ENCODE measurements around the gene ZEB2.

Gene ZEB2

GRCh38 chr2:144414324-144414845 is 105.5 kb downstream of the ZEB2 start:
- DNase-seq, result no peak

DNA sequence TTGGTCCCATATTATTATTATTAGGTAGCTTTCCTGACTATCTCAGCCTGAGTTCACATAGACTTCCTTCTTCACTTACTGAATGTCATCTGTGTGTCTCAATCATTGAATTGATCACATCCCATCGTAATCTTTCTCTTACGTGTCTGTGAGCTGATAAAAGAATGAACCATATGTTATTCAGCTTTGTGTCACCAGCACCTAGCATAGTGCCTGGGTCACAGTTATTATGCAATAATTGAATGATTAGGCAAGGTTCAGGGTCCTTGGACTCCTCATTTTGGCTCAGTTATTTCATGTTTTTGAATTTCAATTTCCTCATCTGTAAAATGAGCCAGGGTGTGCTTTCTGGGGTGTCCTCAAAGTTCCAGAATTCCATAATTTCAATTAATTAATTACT is 107.2 kb downstream of the ZEB2 start:
- no peak for DNase-seq

DNA sequence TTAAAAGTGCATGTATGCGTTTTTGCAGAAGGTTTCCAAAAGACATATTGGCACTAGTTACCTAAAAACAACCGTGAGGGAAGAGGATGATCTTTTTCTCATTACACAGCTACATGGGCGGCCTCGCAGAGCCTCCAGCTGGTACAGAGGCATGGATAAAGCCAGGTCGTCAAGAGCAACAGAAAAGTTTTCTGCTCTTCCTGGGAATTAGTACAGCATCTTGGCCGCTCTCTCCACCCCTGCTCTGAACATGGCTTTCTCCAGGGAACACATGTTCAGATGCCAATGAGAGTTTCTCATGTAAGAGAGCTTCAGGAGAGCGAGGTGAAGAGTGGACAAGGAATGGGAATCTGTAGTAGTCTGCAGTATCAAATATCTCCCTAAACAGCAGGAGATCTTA is 108.4 kb downstream of the ZEB2 start:
- no peak for DNase-seq

DNA sequence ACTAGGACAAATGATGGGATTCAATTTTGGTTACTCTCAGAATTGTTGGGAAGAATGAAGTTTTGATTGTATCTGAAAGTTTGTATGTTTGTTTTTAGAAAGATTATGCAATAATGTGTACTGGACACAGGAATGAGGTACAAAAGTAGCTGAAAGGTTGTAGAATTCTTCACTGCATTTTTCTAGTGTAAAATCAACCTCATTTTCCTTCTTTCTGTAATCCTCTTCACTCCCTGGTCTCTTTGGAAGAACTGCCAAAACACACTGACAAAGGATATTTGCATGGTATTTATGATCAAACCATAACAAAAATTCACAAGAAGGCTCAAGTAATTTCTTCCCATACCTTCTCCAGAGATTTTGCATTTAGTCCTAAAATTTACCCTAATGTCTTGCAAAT is 110.7 kb downstream of the ZEB2 start:
- no peak for DNase-seq

DNA sequence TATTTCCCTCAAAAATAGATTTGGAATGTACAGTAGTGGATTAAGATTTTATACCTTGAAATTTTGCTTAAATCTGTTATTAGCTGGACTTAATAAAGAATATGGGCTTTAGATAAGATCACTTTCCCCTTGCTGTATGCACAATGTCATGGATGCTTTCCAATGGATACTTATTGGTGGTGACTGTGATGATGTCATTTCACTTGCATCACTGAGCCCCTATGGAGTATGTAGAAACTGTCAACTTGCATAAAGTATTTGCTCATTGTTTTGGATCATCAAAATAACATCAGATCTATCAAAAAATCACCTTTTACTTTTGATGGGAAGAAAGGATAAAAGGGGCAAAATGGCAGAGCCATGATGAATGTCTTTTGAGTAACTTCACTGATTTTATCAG is 112.7 kb downstream of the ZEB2 start:
- no peak for DNase-seq

- no peak for DNase-seq
These were observed 113.7 kb downstream of the ZEB2 start for GRCh38 chr2:144405982-144406788.

DNA sequence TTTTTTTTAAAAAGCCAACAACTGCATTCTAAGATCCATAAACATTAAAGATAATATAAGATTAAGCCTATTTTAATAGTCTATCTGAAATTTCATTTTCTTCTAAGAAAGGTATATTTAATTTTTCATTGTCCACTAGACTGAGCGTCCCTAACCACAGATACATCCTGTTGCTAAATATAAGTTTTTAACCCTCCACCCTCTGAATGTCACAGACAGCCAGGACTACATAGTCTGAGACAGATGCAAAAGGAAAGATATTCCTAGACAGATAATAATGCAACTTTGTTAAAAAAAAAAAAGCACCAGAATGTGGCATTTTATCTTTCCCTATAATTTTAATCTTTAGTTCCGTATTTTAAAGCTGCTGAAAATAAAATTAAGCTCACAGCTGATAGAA is 114.6 kb downstream of the ZEB2 start:
- no peak for DNase-seq

- DNase-seq, result no peak
These were observed 115.2 kb downstream of the ZEB2 start for GRCh38 chr2:144404586-144405314.

GRCh38 chr2:144403933-144404332 is 116.0 kb downstream of the ZEB2 start:
- no peak for DNase-seq

DNA sequence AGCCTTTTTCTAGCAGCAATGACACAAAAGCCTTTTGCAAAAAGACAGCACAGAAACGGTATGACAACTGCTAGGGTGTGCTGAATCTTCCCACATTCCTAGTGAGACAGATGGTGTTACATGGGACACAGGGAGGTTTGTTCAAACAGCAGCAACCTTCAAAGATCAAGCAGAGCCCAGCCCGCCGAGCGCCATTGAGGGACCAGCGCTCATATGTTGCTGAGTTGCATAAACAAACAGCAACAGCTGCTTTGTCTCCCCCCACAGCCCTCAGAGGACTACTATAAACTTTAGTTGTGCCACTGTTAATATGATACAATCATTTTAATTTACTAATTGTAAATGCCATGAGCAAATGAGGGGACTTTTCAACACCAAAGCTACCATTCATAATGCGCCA is 117.7 kb downstream of the ZEB2 start:
- no peak for DNase-seq

- DNase-seq, result no peak
These were observed 118.9 kb downstream of the ZEB2 start for GRCh38 chr2:144401036-144401435.

DNA sequence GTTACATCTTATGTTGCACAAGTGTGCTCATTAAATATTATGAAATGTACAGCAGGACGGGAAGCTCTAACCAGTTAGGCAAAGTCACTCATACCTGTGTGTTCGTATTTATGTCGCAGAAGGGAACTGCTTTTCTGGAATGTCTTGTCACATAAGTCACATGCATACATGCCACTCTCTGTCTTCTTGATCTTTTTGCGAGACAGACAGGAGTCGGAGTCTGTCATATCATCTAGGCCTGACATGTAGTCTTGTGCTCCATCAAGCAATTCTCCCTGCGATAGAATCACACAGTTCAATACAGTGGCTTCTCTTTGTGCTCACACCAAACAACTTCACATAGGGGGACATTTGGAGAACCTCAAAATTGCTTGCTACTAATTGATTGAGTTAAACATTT is 123.6 kb downstream of the ZEB2 start:
- no peak for DNase-seq

- no peak for DNase-seq
These were observed 129.4 kb downstream of the ZEB2 start for GRCh38 chr2:144390424-144391020.

DNA sequence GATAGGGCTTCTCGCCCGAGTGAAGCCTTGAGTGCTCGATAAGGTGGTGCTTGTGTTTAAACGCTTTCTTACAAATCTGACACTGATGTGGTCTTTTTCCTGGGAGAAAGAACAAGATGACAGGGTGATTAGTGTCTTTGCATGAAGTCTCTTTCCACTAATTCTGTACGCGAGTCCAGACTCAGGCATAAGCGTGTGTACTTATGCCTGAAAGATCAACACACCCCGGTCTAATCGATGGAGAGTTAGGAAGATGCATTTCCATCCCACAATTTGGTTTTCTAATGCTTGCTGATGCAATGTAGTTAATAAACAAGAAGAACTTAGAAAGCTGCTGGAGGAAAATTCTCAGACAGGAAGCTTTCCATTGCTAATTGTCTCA is 130.0 kb downstream of the ZEB2 start:
- no peak for DNase-seq

- DNase-seq, result peak; percentile 34 to 86 (median 72)
These were observed 130.6 kb downstream of the ZEB2 start for GRCh38 chr2:144389151-144389929.

DNA sequence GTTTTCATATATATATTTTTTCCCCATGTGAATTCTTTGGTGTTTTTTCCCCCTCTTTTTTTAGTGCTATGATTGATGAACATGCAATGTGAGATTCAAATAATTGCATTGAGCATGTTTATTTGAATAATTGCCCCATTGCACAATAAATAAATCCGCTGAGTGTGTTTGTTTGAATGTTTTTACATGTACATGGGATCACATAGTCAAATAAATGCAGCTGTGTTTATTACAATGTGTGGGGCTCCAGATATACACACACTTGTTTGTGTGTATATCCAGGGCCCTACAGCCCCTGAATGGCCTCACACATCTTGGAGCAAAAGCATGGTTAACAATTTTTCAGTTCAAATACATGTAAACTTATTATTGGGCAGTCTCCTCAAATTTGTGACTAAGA is 134.5 kb downstream of the ZEB2 start:
- DNase-seq, result peak in 1 of 3 experiments; percentile 9

DNA sequence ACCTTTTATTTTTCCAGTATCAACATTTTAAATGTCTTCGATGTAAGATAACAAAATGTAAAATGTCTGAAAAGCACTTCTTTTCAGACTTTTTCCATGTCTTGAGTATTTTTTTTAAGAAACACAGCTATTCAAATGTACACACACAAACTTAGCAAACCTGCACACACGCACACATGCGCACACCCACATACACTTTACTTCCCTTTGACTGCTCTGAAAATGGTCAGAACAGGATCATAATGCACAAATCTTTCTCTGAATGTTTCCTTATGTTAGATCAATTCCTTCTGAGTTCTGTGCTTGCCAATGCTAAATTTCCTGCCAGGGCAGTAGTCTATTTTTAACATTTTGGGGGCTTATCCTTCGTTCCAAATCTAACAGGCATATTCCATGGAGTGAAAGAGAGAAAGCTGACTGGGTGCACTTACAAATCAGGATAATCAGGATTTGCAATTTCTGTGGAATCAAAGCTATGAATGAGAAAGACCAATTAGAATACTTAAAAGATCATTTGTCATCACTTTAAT is 136.3 kb downstream of the ZEB2 start:
- no peak for DNase-seq

DNA sequence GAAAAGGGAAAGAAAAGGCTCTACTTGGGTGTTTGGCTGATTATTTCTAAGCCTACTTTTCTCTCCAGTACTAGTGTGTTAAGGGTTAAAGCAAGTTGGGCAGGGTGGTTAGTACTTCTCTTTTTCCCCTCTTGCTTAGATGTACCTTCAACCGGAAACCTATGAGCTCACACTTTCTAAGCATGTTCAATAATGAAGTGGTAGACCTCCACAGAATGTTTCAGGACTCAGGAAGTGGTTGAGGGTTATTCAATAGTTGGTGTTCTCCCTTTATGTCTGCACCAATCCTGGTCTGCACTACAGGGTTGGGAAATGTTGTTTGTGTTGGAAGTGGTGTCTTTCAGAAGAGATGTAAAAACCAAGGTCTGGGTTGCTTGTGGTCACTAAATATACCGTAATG is 137.1 kb downstream of the ZEB2 start:
- DNase-seq, result no peak

DNA sequence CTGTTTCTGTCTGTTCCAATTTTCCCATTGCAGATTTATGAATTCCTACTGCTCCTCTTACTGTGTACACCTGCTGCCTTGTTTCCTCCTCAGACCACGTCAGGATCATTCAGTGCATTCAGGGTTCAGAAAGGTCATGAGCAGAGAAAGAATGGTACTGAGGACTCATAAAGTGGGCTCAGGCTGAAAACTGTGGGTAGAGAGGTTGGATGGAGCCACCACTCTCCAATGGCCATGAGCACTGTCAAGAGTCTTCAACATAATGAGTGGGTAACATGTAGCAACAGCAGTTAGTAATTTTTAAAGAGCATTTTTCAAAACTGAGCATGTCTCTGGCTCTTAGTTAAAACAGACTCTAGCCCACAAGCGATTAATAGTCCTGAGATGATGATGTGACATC is 138.2 kb downstream of the ZEB2 start:
- no peak for DNase-seq

GRCh38 chr2:144379851-144380311 is 140.0 kb downstream of the ZEB2 start:
- DNase-seq, result no peak

DNA sequence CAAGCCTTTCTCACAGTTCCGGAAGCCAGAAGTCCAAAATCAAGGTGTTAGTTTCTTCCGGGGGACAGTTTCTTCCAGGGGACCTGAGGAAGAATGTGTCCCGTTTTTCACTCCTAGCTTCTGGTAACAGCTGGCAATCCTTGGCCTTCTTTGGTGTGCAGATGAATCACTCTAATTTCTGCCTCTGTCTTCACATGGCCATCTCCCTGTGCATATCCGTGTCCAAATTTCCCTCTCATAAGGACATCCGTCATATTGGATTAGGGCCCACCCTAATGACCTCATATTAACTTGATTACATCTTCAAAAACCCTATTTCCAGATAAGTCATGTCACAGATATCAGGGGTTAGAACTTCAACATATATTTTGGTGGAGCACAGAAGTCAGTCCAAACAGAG is 141.4 kb downstream of the ZEB2 start:
- no peak for DNase-seq

DNA sequence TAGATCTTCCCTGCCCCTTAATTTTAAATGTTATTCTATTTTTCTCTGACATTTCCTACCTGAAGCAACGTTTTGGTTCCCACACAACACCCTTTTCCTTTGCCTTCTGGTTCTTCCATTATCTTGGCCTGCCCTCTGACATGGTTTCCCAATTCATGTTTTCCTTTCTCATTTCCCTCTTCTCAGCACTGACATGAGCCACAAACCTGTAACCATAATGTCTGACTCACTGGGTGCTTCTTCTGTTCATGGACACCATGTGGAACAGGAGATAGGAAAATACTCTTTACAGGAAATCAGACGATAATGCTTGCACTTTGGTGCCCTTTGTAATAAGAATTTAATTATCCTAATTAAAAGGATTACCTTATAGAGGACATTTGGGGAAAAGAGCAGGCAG is 142.0 kb downstream of the ZEB2 start:
- DNase-seq, result no peak

GRCh38 chr2:144376926-144377325 is 143.0 kb downstream of the ZEB2 start:
- no peak for DNase-seq
